Measurements from ENCODE around the gene NFAM1.

GRCh38 chr22:42385696-42386095 lies 46.5 kb downstream of the NFAM1 start:
- TF ChIP-seq CTCF (IDR thresholded peaks at IDR 0.05), result no peak
- no peak for TF ChIP-seq POLR2A (IDR thresholded peaks at IDR 0.05)

Measured in uterus (tissue), 2 donors.